MM.1S (cell line): ENCODE results near the gene ZNF583.

Source experiments
- DNase-seq: peaks from one replicate; pipeline ENCODE4 v3.0.0-alpha.2; 2015
- H2AFZ ChIP-seq: fragments of 300-600 bp; sonication (generic); 2 replicates; pipeline ENCODE4 v1.6.0; 2016; ENCODE audit warnings: antibody characterized with exemption, low read length
- H3F3A ChIP-seq: fragments of 300-600 bp; sonication (generic); 2 replicates; pipeline ENCODE4 v1.6.1; 2016; ENCODE audit warnings: mild to moderate bottlenecking, antibody characterized with exemption, low read length, moderate library complexity, mixed read lengths; ENCODE audit not compliant: insufficient read depth
- H3K27ac ChIP-seq: fragments of 300-600 bp; sonication (generic); 2 replicates; pipeline ENCODE4 v1.5.1; 2016; ENCODE audit warnings: mild to moderate bottlenecking, low read length
- H3K27me3 ChIP-seq: fragments of 300-600 bp; sonication (generic); replicated peaks from 2 replicates; pipeline ENCODE4 v1.6.0; 2016; ENCODE audit warnings: low read length; ENCODE audit not compliant: insufficient read depth
- H3K36me3 ChIP-seq: fragments of 300-600 bp; sonication (generic); replicated peaks from 2 replicates; pipeline ENCODE4 v1.6.1; 2016; ENCODE audit warnings: mild to moderate bottlenecking, low read length, mixed read lengths; ENCODE audit not compliant: insufficient read depth
- H3K4me1 ChIP-seq: fragments of 300-600 bp; sonication (generic); 2 replicates; pipeline ENCODE4 v1.6.1; 2016; ENCODE audit warnings: low read length, mixed read lengths
- H3K4me2 ChIP-seq: fragments of 300-600 bp; sonication (generic); 2 replicates; pipeline ENCODE4 v1.6.0; 2016; ENCODE audit warnings: low read depth, low read length
- H3K4me3 ChIP-seq: fragments of 300-600 bp; sonication (generic); 2 replicates; pipeline ENCODE4 v1.5.1; 2016; ENCODE audit warnings: low read length, mixed read lengths
- H3K79me2 ChIP-seq: fragments of 300-600 bp; sonication (generic); 2 replicates; pipeline ENCODE4 v1.6.1; 2016; ENCODE audit warnings: mixed run types, low read length, mixed read lengths
- H3K9ac ChIP-seq: fragments of 300-600 bp; sonication (generic); 2 replicates; pipeline ENCODE4 v1.6.1; 2016; ENCODE audit warnings: low read length, mixed read lengths
- H3K9me2 ChIP-seq: fragments of 300-600 bp; sonication (generic); replicated peaks from 2 replicates; pipeline ENCODE4 v1.6.1; 2016; ENCODE audit warnings: mild to moderate bottlenecking, low read length, mixed read lengths; ENCODE audit not compliant: insufficient read depth
- H3K9me3 ChIP-seq: fragments of 300-600 bp; sonication (generic); replicated peaks from 2 replicates; pipeline ENCODE4 v1.6.1; 2016; ENCODE audit warnings: mild to moderate bottlenecking, low read length, mixed read lengths; ENCODE audit not compliant: insufficient read depth
- H4K20me1 ChIP-seq: fragments of 300-600 bp; sonication (generic); 2 replicates; pipeline ENCODE4 v1.6.1; 2016; ENCODE audit warnings: mild to moderate bottlenecking, low read length, moderate library complexity, mixed read lengths; ENCODE audit not compliant: insufficient read depth
- EZH2 ChIP-seq: fragments of 300-600 bp; sonication (generic); optimal IDR thresholded peaks from 2 replicates; pipeline ENCODE3; 2017; ENCODE audit warnings: low read depth, mild to moderate bottlenecking, antibody characterized with exemption, low read length, mixed read lengths
- EZH2phosphoT487 ChIP-seq: fragments of 300-600 bp; sonication (generic); IDR thresholded peaks from 2 replicates; pipeline ENCODE4 v1.6.1; 2018; ENCODE audit warnings: antibody characterized with exemption, low read length
- TF ChIP-seq, protein P1 (sequence below): fragments of 300-600 bp; sonication (generic); IDR thresholded peaks from 2 replicates; pipeline ENCODE4 v1.5.1; 2016; ENCODE audit warnings: antibody characterized with exemption, low read length, mixed read lengths

Gene ZNF583

DNA sequence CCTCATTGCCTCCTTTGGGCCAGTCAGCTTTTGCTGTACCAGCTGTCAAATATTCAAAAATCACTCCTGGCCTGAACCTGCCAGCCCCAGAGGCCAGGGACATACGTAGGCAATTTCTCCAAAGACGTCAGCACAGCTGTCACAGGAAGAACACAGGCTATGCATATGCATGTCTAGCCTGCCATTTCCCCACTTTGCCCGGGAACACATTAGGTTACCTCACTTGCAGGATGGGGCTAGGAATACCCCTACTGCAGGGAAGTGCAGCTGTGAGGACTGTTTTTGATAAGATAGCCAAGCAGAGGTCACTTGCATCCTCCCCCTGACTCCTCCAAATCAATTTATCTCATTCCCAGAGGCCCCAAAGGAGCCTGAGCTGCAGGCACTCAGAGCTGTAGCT is 70.2 kb downstream of the ZNF583 start:
- H3K36me3 ChIP-seq = no peaks in the 10 kb centered on the region
- no peaks in the 10 kb centered on the region for H4K20me1 ChIP-seq
- H3F3A ChIP-seq = no peaks in the 10 kb centered on the region
- no peak for DNase-seq
- no peak overlapping the region for H2AFZ ChIP-seq
- H3K79me2 ChIP-seq = no peaks in the 10 kb centered on the region
- H3K4me2 ChIP-seq = no peak overlapping the region
- H3K9ac ChIP-seq = no peak overlapping the region
- H3K4me3 ChIP-seq = no peak overlapping the region
- no peaks in the 10 kb centered on the region for H3K9me2 ChIP-seq
- no peaks in the 10 kb centered on the region for H3K9me3 ChIP-seq
- no peak overlapping the region for H3K27ac ChIP-seq
- TF ChIP-seq EZH2 (no peak), EZH2phosphoT487 (no peak)
- TF ChIP-seq, protein P1, sequence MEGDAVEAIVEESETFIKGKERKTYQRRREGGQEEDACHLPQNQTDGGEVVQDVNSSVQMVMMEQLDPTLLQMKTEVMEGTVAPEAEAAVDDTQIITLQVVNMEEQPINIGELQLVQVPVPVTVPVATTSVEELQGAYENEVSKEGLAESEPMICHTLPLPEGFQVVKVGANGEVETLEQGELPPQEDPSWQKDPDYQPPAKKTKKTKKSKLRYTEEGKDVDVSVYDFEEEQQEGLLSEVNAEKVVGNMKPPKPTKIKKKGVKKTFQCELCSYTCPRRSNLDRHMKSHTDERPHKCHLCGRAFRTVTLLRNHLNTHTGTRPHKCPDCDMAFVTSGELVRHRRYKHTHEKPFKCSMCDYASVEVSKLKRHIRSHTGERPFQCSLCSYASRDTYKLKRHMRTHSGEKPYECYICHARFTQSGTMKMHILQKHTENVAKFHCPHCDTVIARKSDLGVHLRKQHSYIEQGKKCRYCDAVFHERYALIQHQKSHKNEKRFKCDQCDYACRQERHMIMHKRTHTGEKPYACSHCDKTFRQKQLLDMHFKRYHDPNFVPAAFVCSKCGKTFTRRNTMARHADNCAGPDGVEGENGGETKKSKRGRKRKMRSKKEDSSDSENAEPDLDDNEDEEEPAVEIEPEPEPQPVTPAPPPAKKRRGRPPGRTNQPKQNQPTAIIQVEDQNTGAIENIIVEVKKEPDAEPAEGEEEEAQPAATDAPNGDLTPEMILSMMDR = no peak
- H3K27me3 ChIP-seq = no peaks in the 10 kb centered on the region
- no peaks in the 10 kb centered on the region for H3K4me1 ChIP-seq

DNA sequence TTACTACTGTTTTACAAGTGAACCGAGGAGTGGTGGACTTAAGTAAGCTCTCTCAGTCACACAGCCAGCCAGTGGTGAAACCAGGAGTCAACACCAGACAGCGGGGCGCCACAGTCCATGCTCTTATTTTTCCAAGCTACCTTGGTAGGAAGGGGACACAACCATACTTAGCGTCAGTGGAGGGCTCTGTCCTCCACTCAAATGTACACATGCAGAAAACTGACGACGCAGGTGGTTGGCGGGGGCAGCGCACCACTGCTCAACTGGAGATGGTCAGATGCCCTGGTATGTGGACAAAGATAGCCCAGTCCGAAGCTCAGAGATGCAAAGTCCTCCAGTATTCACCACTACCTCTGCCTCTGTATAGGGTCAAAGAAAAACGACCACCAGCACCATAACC is 72.0 kb downstream of the ZNF583 start:
- H3F3A ChIP-seq = no peaks in the 10 kb centered on the region
- no peak overlapping the region for H3K27ac ChIP-seq
- H3K4me1 ChIP-seq = no peaks in the 10 kb centered on the region
- no peaks in the 10 kb centered on the region for H3K9me2 ChIP-seq
- no peak overlapping the region for H3K4me3 ChIP-seq
- no peaks in the 10 kb centered on the region for H4K20me1 ChIP-seq
- H3K36me3 ChIP-seq = no peaks in the 10 kb centered on the region
- H3K79me2 ChIP-seq = no peaks in the 10 kb centered on the region
- no peak for DNase-seq
- no peak overlapping the region for H2AFZ ChIP-seq
- TF ChIP-seq EZH2 (no peak), EZH2phosphoT487 (no peak)
- TF ChIP-seq, protein P1 = no peak
- H3K4me2 ChIP-seq = no peak overlapping the region
- no peaks in the 10 kb centered on the region for H3K27me3 ChIP-seq
- H3K9me3 ChIP-seq = no peaks in the 10 kb centered on the region
- H3K9ac ChIP-seq = no peak overlapping the region
